HG02852 (cell line): ENCODE data around the gene CAMKMT.

Experiments
- ATAC-seq: cut with Tn5 transposase; IDR thresholded peaks from one replicate; pipeline ENCODE4 v1.9.1; 2021; ENCODE audit warnings: mild to moderate bottlenecking, moderate library complexity; ENCODE audit not compliant: unreplicated experiment

The CAMKMT gene

GRCh38 chr2:44813165-44813564, 451.4 kb downstream of the CAMKMT start:
- ATAC-seq: no peak

GRCh38 chr2:44813658-44814057, 451.9 kb downstream of the CAMKMT start:
- ATAC-seq: no peak

GRCh38 chr2:44817256-44817655, 455.5 kb downstream of the CAMKMT start:
- ATAC-seq: no peak

- ATAC-seq: no peak
Observed at GRCh38 chr2:44817673-44818335, 456.1 kb downstream of the CAMKMT start.

GRCh38 chr2:44819061-44819460, 457.3 kb downstream of the CAMKMT start:
- ATAC-seq: no peak

GRCh38 chr2:44821500-44821899, 459.8 kb downstream of the CAMKMT start:
- no peak for ATAC-seq

GRCh38 chr2:44822174-44822573, 460.4 kb downstream of the CAMKMT start:
- ATAC-seq: no peak
